IMR-90 (cell line): ENCODE data around the gene IP6K3. TPM values are rescaled to one million over a fixed set of nuclear protein-coding genes. Genes with fewer than 3 reads are reported as not detected.

Experiments used
- ATAC-seq: fragments of 200-7000 bp; cut with Tn5 transposase; 2 replicates; pipeline ENCODE4 v1.9.1; 2020; ENCODE audit warnings: low read depth, mild to moderate bottlenecking, moderate library complexity
- BruUV-seq: library from RNA; stranded (reverse); fragments of 400-500 nt; replicated peaks from 2 replicates; lab custom pipeline; 2021; lab: Mats Ljungman, UMichigan
- CTCF ChIA-PET: fragments of 300-600 bp; formaldehyde crosslinking; extraction: SDS; loops from one replicate; lab custom pipeline; 2021; ENCODE audit warnings: antibody characterized with exemption; lab: Yijun Ruan, JAX
- POLR2A ChIA-PET: fragments of 300-600 bp; sonication (Branson Sonifier 250); formaldehyde crosslinking; loops from one replicate; lab custom pipeline; 2022; ENCODE audit warnings: antibody characterized with exemption; ENCODE audit not compliant: unreplicated experiment; lab: Charles Lee
- DNase-seq: peaks from one replicate; pipeline ENCODE4 v3.0.0; 2013
- H2AFZ ChIP-seq: replicated peaks from 2 replicates; pipeline ENCODE3; 2013; ENCODE audit warnings: low read length, mild to moderate bottlenecking; ENCODE audit not compliant: poor library complexity
- H2AK5ac ChIP-seq: 2 replicates; pipeline ENCODE4 v1.6.1; 2013; ENCODE audit warnings: low read depth, low read length, inconsistent platforms
- H2AK9ac ChIP-seq: replicated peaks from 2 replicates; pipeline ENCODE3; 2013; ENCODE audit warnings: mild to moderate bottlenecking, low read depth, low read length, moderate library complexity; ENCODE audit not compliant: poor library complexity
- H2BK120ac ChIP-seq: 2 replicates; pipeline ENCODE4 v1.6.1; 2013; ENCODE audit warnings: low read depth, low read length, inconsistent platforms
- H2BK15ac ChIP-seq: 3 replicates; pipeline ENCODE4 v1.6.1; 2013; ENCODE audit warnings: low read depth, low read length, inconsistent platforms
- H2BK20ac ChIP-seq: 2 replicates; pipeline ENCODE4 v1.6.1; 2013; ENCODE audit warnings: low read depth, mild to moderate bottlenecking, inconsistent platforms, low read length, moderate library complexity
- H2BK5ac ChIP-seq: 2 replicates; pipeline ENCODE4 v1.6.1; 2013; ENCODE audit warnings: mild to moderate bottlenecking, low read depth, low read length, inconsistent platforms; ENCODE audit not compliant: poor library complexity, severe bottlenecking
- H3K14ac ChIP-seq: replicated peaks from 2 replicates; pipeline ENCODE4 v1.6.1; 2013; ENCODE audit warnings: low read depth, low read length, inconsistent platforms
- H3K18ac ChIP-seq: 2 replicates; pipeline ENCODE4 v1.6.1; 2013; ENCODE audit warnings: low read depth, low read length, control low read depth
- H3K23ac ChIP-seq: 2 replicates; pipeline ENCODE4 v1.6.1; 2013; ENCODE audit warnings: low read depth, low read length, inconsistent platforms
- H3K27ac ChIP-seq: 2 replicates; pipeline ENCODE4 v1.5.1; 2013; ENCODE audit warnings: mild to moderate bottlenecking, control low read depth, low read length; ENCODE audit not compliant: insufficient read depth
- H3K27me3 ChIP-seq: 2 replicates; pipeline ENCODE4 v1.6.1; 2013; ENCODE audit warnings: low read length; ENCODE audit not compliant: control insufficient read depth, insufficient read depth
- H3K36me3 ChIP-seq: 2 replicates; pipeline ENCODE4 v1.6.1; 2013; ENCODE audit warnings: low read length, mixed read lengths; ENCODE audit not compliant: control insufficient read depth, insufficient read depth
- H3K4ac ChIP-seq: 2 replicates; pipeline ENCODE4 v1.6.1; 2013; ENCODE audit warnings: low read depth, low read length, inconsistent platforms
- H3K4me1 ChIP-seq: 2 replicates; pipeline ENCODE4 v1.6.1; 2013; ENCODE audit warnings: low read length, mixed read lengths; ENCODE audit not compliant: control insufficient read depth, insufficient read depth
- H3K4me2 ChIP-seq: 2 replicates; pipeline ENCODE4 v1.6.1; 2013; ENCODE audit warnings: low read depth, mild to moderate bottlenecking, control low read depth, low read length, moderate library complexity
- H3K4me3 ChIP-seq: 2 replicates; pipeline ENCODE4 v1.5.1; 2013; ENCODE audit warnings: low read depth, mild to moderate bottlenecking, control low read depth, low read length, moderate library complexity; ENCODE audit not compliant: insufficient read depth
- H3K56ac ChIP-seq: 2 replicates; pipeline ENCODE4 v1.6.1; 2013; ENCODE audit warnings: low read length, inconsistent platforms; ENCODE audit not compliant: insufficient read depth; ENCODE audit errors: extremely low read depth
- H3K79me1 ChIP-seq, 2 experiments: 2 replicates each; pipeline ENCODE4 v1.6.1; 2013; ENCODE audit warnings: low read length in 2 of 2, inconsistent platforms in 1 of 2, low read depth in 1 of 2
- H3K9ac ChIP-seq: 2 replicates; pipeline ENCODE4 v1.6.1; 2013; ENCODE audit warnings: low read depth, low read length, control low read depth
- H3K9me1 ChIP-seq: 2 replicates; pipeline ENCODE4 v1.6.1; 2013; ENCODE audit warnings: low read length, inconsistent platforms; ENCODE audit not compliant: insufficient read depth
- H3K9me3 ChIP-seq: 2 replicates; pipeline ENCODE4 v1.6.1; 2013; ENCODE audit warnings: low read length; ENCODE audit not compliant: control insufficient read depth, insufficient read depth
- H4K20me1 ChIP-seq: 2 replicates; pipeline ENCODE4 v1.6.1; 2013; ENCODE audit warnings: low read length, inconsistent platforms; ENCODE audit not compliant: insufficient read depth
- H4K5ac ChIP-seq: 2 replicates; pipeline ENCODE4 v1.6.1; 2013; ENCODE audit warnings: mild to moderate bottlenecking, low read depth, low read length, control low read depth
- H4K8ac ChIP-seq, 2 experiments: 2 replicates each; pipeline ENCODE4 v1.6.1; 2013; ENCODE audit warnings: low read depth in 2 of 2, low read length in 2 of 2, control low read depth in 1 of 2, inconsistent platforms in 1 of 2
- H4K91ac ChIP-seq: 2 replicates; pipeline ENCODE4 v1.6.1; 2013; ENCODE audit warnings: low read depth, low read length, inconsistent platforms; ENCODE audit not compliant: insufficient read depth
- MAFK ChIP-seq: IDR thresholded peaks from 2 replicates; pipeline ENCODE4 v1.6.1; 2012; ENCODE audit warnings: low read depth, low read length, improper control_type of control experiment
- WGBS, 2 experiments: methylation state at CpG; one replicate each; pipeline versions ENCODE4 v1.1.5 to v1.1.7; 2013; ENCODE audit warnings: missing lambda C conversion rate in 2 of 2; ENCODE audit not compliant: insufficient read length in 1 of 2; ENCODE audit errors: extremely low coverage in 2 of 2; 5-methylcytosine and 5-hydroxymethylcytosine counted together
- dilution Hi-C: fragments of 300-500 bp; cut with HindIII; formaldehyde crosslinking; loops from one replicate; pipeline ENCODE4 v1.14.3; 2018; ENCODE audit warnings: low sequenced_read_pairs; ENCODE audit not compliant: unreplicated experiment
- in situ Hi-C: fragments of 300-500 bp; cut with MboI; formaldehyde crosslinking; loops from 3 replicates; pipeline ENCODE4 v1.14.3; 2019; ENCODE audit warnings: low sequenced_read_pairs, inconsistent platforms, mixed read lengths
- intact Hi-C: fragments of 100-400 bp; cut with micrococcal nuclease; formaldehyde crosslinking; loops from 2 replicates; pipeline ENCODE4 v1.10.0; 2022
- polyA plus RNA-seq, 3 experiments: library from polyadenylated mRNA; depleted of rRNA; stranded (reverse); fragments of >200 nt; gene quantifications; 2 replicates each; pipeline ENCODE4 v1.2.3, GENCODE V29; 2012; ENCODE audit warnings: low replicate concordance in 1 of 3
- total RNA-seq: library from RNA; depleted of rRNA; stranded (reverse); fragments of >200 nt; gene quantifications from 2 replicates; pipeline ENCODE4 v1.2.3, GENCODE V29; 2012

The IP6K3 gene
- total and polyA plus RNA-seq, 2 of the 4 experiments (the other 2 are of a cell fraction): 0.18 to 0.51 TPM

DNA sequence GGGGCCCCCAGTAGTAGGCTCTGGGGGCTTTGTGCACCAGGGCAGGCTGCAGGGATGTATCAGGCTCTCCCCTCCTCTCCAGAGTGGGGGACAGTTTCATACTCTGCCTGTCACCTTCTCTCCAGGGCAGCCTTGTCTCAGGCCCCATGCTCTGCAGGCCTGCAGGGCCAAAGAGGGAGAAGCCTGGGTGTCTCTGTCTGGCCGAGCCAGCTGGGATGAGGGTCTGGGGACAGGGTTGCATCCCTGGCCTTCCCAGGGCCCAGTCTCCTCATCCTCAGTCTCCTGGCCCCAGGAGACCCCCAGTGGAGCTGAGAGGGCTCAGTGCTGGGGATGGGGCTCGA is 14.8 kb upstream of the IP6K3 start:
- Histone ChIP-seq H3K36me3 (no peaks in the 10 kb centered on the region), H4K8ac (no peak overlapping the region), H2AFZ (no peak overlapping the region), H3K79me1 (no peaks in the 10 kb centered on the region), H3K18ac (no peak overlapping the region), H3K9me1 (no peaks in the 10 kb centered on the region), H2BK20ac (no peak overlapping the region), H3K56ac (no peak overlapping the region), H3K9me3 (no peaks in the 10 kb centered on the region), H3K27ac (no peak overlapping the region), H3K27me3 (no peaks in the 10 kb centered on the region), H2BK120ac (no peak overlapping the region), H2AK5ac (peak overlapping the region; percentile 30; the same call in 1 of the 2 replicates), H3K9ac (no peak overlapping the region), H3K4ac (no peak overlapping the region), H2AK9ac (peak overlapping the region; percentile 38), H4K5ac (no peak overlapping the region), H2BK5ac (no peak overlapping the region), H3K23ac (no peak overlapping the region), H3K4me1 (peaks cover 19% of the 10 kb centered on the region; the same call in 1 of the 2 replicates), H3K4me3 (no peak overlapping the region), H3K14ac (no peak overlapping the region), H4K20me1 (peaks cover 5% of the 10 kb centered on the region), H3K4me2 (no peak overlapping the region), H4K91ac (no peak overlapping the region), H2BK15ac (no peak overlapping the region)
- WGBS, 2 experiments: 83% methylated on average over 1 of the region's 2 CpGs; no CpG with 5 or more reads in 1 of the 2 experiments
- TF ChIP-seq MAFK: no peak
- BruUV-seq: no TSS peak
- ChIA-PET CTCF (interaction anchor here (0.6 to 4.8 kb wide), 4 partner anchors 11 to 50 kb away, joined by 3 to 29 read pairs (median 6); partner anchors contain the start of genes IP6K3 and UQCC2), POLR2A (no interaction called here)
- intact Hi-C loops (loop anchor here (5.0 kb wide), 1 partner anchor 174 kb away; no protein-coding TSS in a partner anchor), in situ Hi-C loops (loop anchor here (10.0 kb wide), 2 partner anchors 177 to 393 kb away; partner anchors contain the start of gene BAK1), dilution Hi-C loops (no loop called here)
- no peak for DNase-seq
- no peak for ATAC-seq
